K562 (cell line): ENCODE measurements around the gene PDLIM5. TPM values are rescaled to one million over a fixed set of nuclear protein-coding genes. Genes with fewer than 3 reads are reported as not detected.
A peak's percentile ranks its signal among the peaks of the same experiment; 100 is the strongest.

Source experiments
- ATAC-seq: fragments of 200-7000 bp; cut with Tn5 transposase; 3 replicates; pipeline ENCODE4 v1.9.1; 2020; ENCODE audit warnings: moderate library complexity
- BruUV-seq: library from RNA; stranded (reverse); fragments of 400-500 nt; replicated peaks from 2 replicates; lab custom pipeline; 2021; lab: Mats Ljungman, UMichigan
- CTCF ChIA-PET: fragments of 300-600 bp; formaldehyde crosslinking; extraction: SDS; loops from one replicate; lab custom pipeline; 2021; ENCODE audit warnings: low intra/inter-chr PET ratio; lab: Yijun Ruan, JAX
- POLR2A ChIA-PET: fragments of 300-600, 350-650 bp; sonication (Branson Sonifier 250); formaldehyde crosslinking; extraction: SDS; loops from one replicate; lab custom pipeline; 2021; ENCODE audit warnings: antibody characterized with exemption, inconsistent platforms; lab: Yijun Ruan, JAX
- DNase-seq, 4 experiments: peaks; one replicate each; pipeline versions ENCODE4 v3.0.0 to v3.0.0-alpha.2; 2011 to 2018; ENCODE audit warnings: low spot score in 3 of 4, mixed read lengths in 3 of 4; ENCODE audit errors: extremely low read depth in 1 of 4
- FAIRE-seq: peaks from 2 replicates; lab custom pipeline; 2011; peaks lifted over from hg19 to GRCh38; lab: Jason Lieb, UNC
- H2AFZ ChIP-seq: 2 replicates; pipeline ENCODE4 v1.6.0; 2011; ENCODE audit warnings: low read depth, low read length, control low read depth, inconsistent platforms
- H3K27ac ChIP-seq: fragments of 200-600 bp; 3 replicates; pipeline ENCODE4 v1.8.0; 2011; ENCODE audit warnings: low read depth, mild to moderate bottlenecking, control low read depth, inconsistent platforms, low read length, moderate library complexity, mixed read lengths; ENCODE audit errors: extremely low read depth
- H3K27me3 ChIP-seq, 2 experiments: fragments of 300-600 bp in 1 of 2; 2 replicates in 1 of 2; 3 replicates in 1 of 2; pipeline versions ENCODE4 v1.6.0 to v1.8.0; 2011; ENCODE audit warnings: inconsistent platforms in 2 of 2, low read length in 2 of 2, mild to moderate bottlenecking in 1 of 2, mixed read lengths in 1 of 2, moderate library complexity in 1 of 2; ENCODE audit not compliant: control insufficient read depth in 2 of 2, insufficient read depth in 2 of 2
- H3K36me3 ChIP-seq: fragments of 300-600 bp; 3 replicates; pipeline ENCODE4 v1.8.0; 2011; ENCODE audit warnings: mild to moderate bottlenecking, low read length, inconsistent platforms; ENCODE audit not compliant: control insufficient read depth, insufficient read depth
- H3K4me1 ChIP-seq, 2 experiments: fragments of 200-600 bp in 1 of 2; replicated peaks in 1 of 2; 2 replicates in 1 of 2; 3 replicates in 1 of 2; pipeline versions ENCODE4 v1.5.1 to v1.8.0; 2011; ENCODE audit warnings: inconsistent platforms in 2 of 2, low read length in 2 of 2, mild to moderate bottlenecking in 1 of 2, mixed read lengths in 1 of 2, moderate library complexity in 1 of 2; ENCODE audit not compliant: control insufficient read depth in 2 of 2, insufficient read depth in 2 of 2
- H3K4me2 ChIP-seq: 2 replicates; pipeline ENCODE4 v1.6.1; 2011; ENCODE audit warnings: low read length, control low read depth, inconsistent platforms, mixed read lengths; ENCODE audit not compliant: insufficient read depth
- H3K4me3 ChIP-seq: fragments of 200-600 bp; sonication (generic), shearing (Covaris generic); 2 replicates; pipeline ENCODE4 v1.5.1; 2016; ENCODE audit warnings: control low read depth, inconsistent platforms
- H3K79me2 ChIP-seq: fragments of 200-600 bp; 3 replicates; pipeline ENCODE4 v1.8.0; 2011; ENCODE audit warnings: low read length, inconsistent platforms; ENCODE audit not compliant: control insufficient read depth, insufficient read depth
- H3K9ac ChIP-seq, 2 experiments: 2 replicates each; pipeline versions ENCODE4 v1.6.0 to v1.6.1; 2011; ENCODE audit warnings: low read depth in 2 of 2, low read length in 2 of 2, control low read depth in 1 of 2, inconsistent platforms in 1 of 2, mild to moderate bottlenecking in 1 of 2, mixed read lengths in 1 of 2; ENCODE audit not compliant: insufficient read depth in 1 of 2
- H3K9me1 ChIP-seq: one replicate; pipeline ENCODE4 v1.6.0; 2011; ENCODE audit warnings: inconsistent platforms, mild to moderate bottlenecking, low read length, moderate library complexity; ENCODE audit not compliant: control insufficient read depth, insufficient read depth
- H3K9me3 ChIP-seq: replicated peaks from 2 replicates; pipeline ENCODE4 v1.5.1; 2011; ENCODE audit warnings: low read depth, low read length, inconsistent platforms; ENCODE audit not compliant: control insufficient read depth, insufficient read depth
- H4K20me1 ChIP-seq: replicated peaks from 2 replicates; pipeline ENCODE4 v1.6.1; 2011; ENCODE audit warnings: low read length, inconsistent platforms, mixed read lengths; ENCODE audit not compliant: control insufficient read depth, insufficient read depth
- FOXJ2 ChIP-seq: fragments of 200-800 bp; sonication (Bioruptor generic); IDR thresholded peaks from 2 replicates; pipeline ENCODE4 v1.6.1; 2016; ENCODE audit warnings: missing genetic modification characterization, missing compliant biosample characterization
- GATAD2B ChIP-seq: fragments of 450-650 bp; IDR thresholded peaks from 2 replicates; pipeline ENCODE4 v1.6.1; 2017; ENCODE audit warnings: mild to moderate bottlenecking, borderline replicate concordance
- HIVEP1 ChIP-seq: fragments of 250-450 bp; sonication (Bioruptor Pico); IDR thresholded peaks from 2 replicates; pipeline ENCODE4 v1.4.0; 2020; ENCODE audit warnings: mild to moderate bottlenecking
- ILF3 ChIP-seq: fragments of 450-650 bp; IDR thresholded peaks from 2 replicates; pipeline ENCODE4 v1.6.1; 2018; ENCODE audit warnings: antibody characterized with exemption, mild to moderate bottlenecking, moderate library complexity, borderline replicate concordance
- JUND ChIP-seq, 2 experiments: IDR thresholded peaks; 2 replicates in 1 of 2; 3 replicates in 1 of 2; pipeline ENCODE4 v1.6.1; 2011; ENCODE audit warnings: borderline replicate concordance in 2 of 2, low read depth in 2 of 2, low read length in 2 of 2, improper control_type of control experiment in 1 of 2, missing biosample characterization in 1 of 2, missing genetic modification characterization in 1 of 2, missing genetic modification reagents in 1 of 2
- KAT8 ChIP-seq: fragments of 450-650 bp; IDR thresholded peaks from 2 replicates; pipeline ENCODE4 v1.6.1; 2016; ENCODE audit warnings: low read depth, mild to moderate bottlenecking
- NUFIP1 ChIP-seq: fragments of 450-650 bp; IDR thresholded peaks from 2 replicates; pipeline ENCODE4 v1.6.1; 2018; ENCODE audit not compliant: partially characterized antibody
- POLR2AphosphoS2 ChIP-seq: IDR thresholded peaks from 2 replicates; pipeline ENCODE4 v1.6.1; 2012; ENCODE audit warnings: low read length, improper control_type of control experiment
- RCOR1 ChIP-seq, 2 experiments: IDR thresholded peaks; 2 replicates each; pipeline ENCODE4 v1.6.1; 2012; ENCODE audit warnings: low read depth in 2 of 2, low read length in 2 of 2, borderline replicate concordance in 1 of 2, improper control_type of control experiment in 1 of 2
- SAP30 ChIP-seq: fragments of 200-600 bp; sonication (generic); IDR thresholded peaks from 2 replicates; pipeline ENCODE4 v1.6.1; 2012; ENCODE audit warnings: borderline replicate concordance, low read depth, mild to moderate bottlenecking, moderate library complexity, low read length, control low read depth, inconsistent platforms; ENCODE audit not compliant: insufficient read depth, poor library complexity, severe bottlenecking
- TEAD1 ChIP-seq, 2 experiments: fragments of 450-650 bp in 1 of 2; sonication (generic) in 1 of 2; formaldehyde crosslinking; IDR thresholded peaks; 2 replicates each; pipeline versions ENCODE4 v1.4.0 to v1.8.0; 2020 to 2022; ENCODE audit warnings: mild to moderate bottlenecking in 2 of 2, missing genetic modification reagents in 1 of 2
- TGIF2 ChIP-seq: sonication (generic); formaldehyde crosslinking; IDR thresholded peaks from 2 replicates; pipeline ENCODE4 v1.8.1; 2022; ENCODE audit warnings: mild to moderate bottlenecking, missing genetic modification reagents, moderate library complexity
- ZFPM2 ChIP-seq: fragments of 250-450 bp; sonication (Bioruptor Pico); IDR thresholded peaks from 2 replicates; pipeline ENCODE4 v1.5.1; 2022; ENCODE audit warnings: mild to moderate bottlenecking
- ZNF277 ChIP-seq: fragments of 250-450 bp; sonication (Bioruptor Pico); IDR thresholded peaks from 2 replicates; pipeline ENCODE4 v1.8.0; 2022; ENCODE audit warnings: inconsistent platforms, mild to moderate bottlenecking, moderate library complexity, borderline replicate concordance
- ZNF316 ChIP-seq: fragments of 450-650 bp; IDR thresholded peaks from 2 replicates; pipeline ENCODE4 v1.6.1; 2016
- ZNF699 ChIP-seq: fragments of 250-450 bp; sonication (Bioruptor Pico); IDR thresholded peaks from 2 replicates; pipeline ENCODE4 v1.8.0; 2021; ENCODE audit warnings: mild to moderate bottlenecking, moderate library complexity; ENCODE audit not compliant: insufficient replicate concordance
- ZNF717 ChIP-seq: fragments of 250-450 bp; sonication (Bioruptor Pico); IDR thresholded peaks from 2 replicates; pipeline ENCODE4 v1.5.0; 2021
- WGBS: fragments of 100-300 bp; shearing (Covaris generic); methylation state at CpG from one replicate; pipeline ENCODE4 v1.1.6; 2016; ENCODE audit warnings: low coverage, mixed read lengths; ENCODE audit not compliant: insufficient coverage; ENCODE audit errors: missing lambda C conversion rate; 5-methylcytosine and 5-hydroxymethylcytosine counted together
- in situ Hi-C: fragments of 300-500 bp; cut with MboI; formaldehyde crosslinking; loops from 4 replicates; pipeline ENCODE4 v1.15.0; 2018; ENCODE audit warnings: inconsistent platforms, mixed read lengths
- intact Hi-C: fragments of 100-400 bp; cut with micrococcal nuclease; formaldehyde crosslinking; loops from 2 replicates; pipeline ENCODE4 v1.14.2; 2022
- polyA plus RNA-seq, 8 experiments: library from polyadenylated mRNA; depleted of rRNA in 4 of 8; stranded (reverse) in 5 of 8; unstranded in 3 of 8; fragments of >200 nt; fragmentation: Nextera tagmentation in 2 of 8; fragmentation: Illumina TruSeq in 1 of 8; extraction: Ambion mirVana in 2 of 8; extraction: Trizol in 1 of 8; gene quantifications; 2 replicates each; pipeline versions ENCODE4 v1.2.1 to v1.2.3, GENCODE V29; 2011 to 2014; ENCODE audit warnings: inconsistent platforms in 1 of 8, missing spikeins in 1 of 8
- total RNA-seq, 7 experiments: library from RNA; depleted of rRNA in 6 of 7; stranded (reverse); fragments of >200 nt in 6 of 7; fragmentation: Illumina TruSeq in 2 of 7; extraction: Trizol in 2 of 7; gene quantifications; 2 replicates each; pipeline versions ENCODE4 v1.2.1 to v1.2.3, GENCODE V29; 2011 to 2021; ENCODE audit warnings: low replicate concordance in 1 of 7

Gene PDLIM5
- total and polyA plus RNA-seq, 9 of the 15 experiments (the other 6 are each of a cell fraction or from before 2014, with no cell fraction given): 36.9 to 127 (median 62.5) TPM

GRCh38 chr4:94435874-94436273 is 15.9 kb upstream of the PDLIM5 start (continued):
- TF ChIP-seq SAP30: no peak
- TF ChIP-seq, all 486 proteins: peak for 0

GRCh38 chr4:94436512-94436911 is 15.2 kb upstream of the PDLIM5 start:
- Histone ChIP-seq H3K4me2 (no peak overlapping the region), H3K4me1 (no peaks in the 10 kb centered on the region), H3K9me3 (no peaks in the 10 kb centered on the region), H4K20me1 (no peaks in the 10 kb centered on the region), H3K9me1 (no peaks in the 10 kb centered on the region), H3K9ac (no peak overlapping the region), H3K36me3 (no peaks in the 10 kb centered on the region), H3K27ac (no peak overlapping the region), H3K27me3 (no peaks in the 10 kb centered on the region), H2AFZ (0 out of 2 replicates have a peak overlapping the region, but pooled peaks have one; percentile 38), H3K79me2 (no peaks in the 10 kb centered on the region), H3K4me3 (no peak overlapping the region)
- ATAC-seq (no peak), DNase-seq (no peak), FAIRE-seq (no peak)
- TF ChIP-seq HIVEP1: no peak
- no peak for TF ChIP-seq POLR2AphosphoS2
- no peak for TF ChIP-seq RCOR1 (IDR thresholded peaks at IDR 0.05; ENCODE audit: borderline replicate concordance in 1 of 2, low read depth in 2 of 2, low read length in 2 of 2)
- TF ChIP-seq ZNF277 (CRISPR knock-in tag): no peak
- TF ChIP-seq ZFPM2: no peak
- TF ChIP-seq GATAD2B: no peak
- no peak for TF ChIP-seq TGIF2 (CRISPR knock-in tag)
- TF ChIP-seq JUND (IDR thresholded peaks at IDR 0.05; ENCODE audit: borderline replicate concordance, low read depth, low read length): no peak
- TF ChIP-seq JUND (tag; IDR thresholded peaks at IDR 0.05; ENCODE audit: borderline replicate concordance, low read depth, low read length): no peak
- no peak for TF ChIP-seq KAT8
- no peak for TF ChIP-seq FOXJ2
- no peak for TF ChIP-seq ZNF699 (CRISPR knock-in tag)
- TF ChIP-seq TEAD1 (CRISPR knock-in tag; IDR thresholded peaks at IDR 0.05): no peak
- no peak for TF ChIP-seq NUFIP1
- no peak for TF ChIP-seq ZNF717 (CRISPR knock-in tag)
- no peak for TF ChIP-seq ILF3
- TF ChIP-seq ZNF316: no peak
- ChIA-PET CTCF (no interaction called here), POLR2A (no interaction called here)
- intact Hi-C loops: no loop called here
- in situ Hi-C loops: no loop called here
- WGBS: 89% methylated on average over 1 of the region's 1 CpG
- no TSS peak for BruUV-seq
